Motor neuron (in vitro differentiated cells): Measurements from ENCODE around the gene KRT80. TPM values are rescaled to one million over a fixed set of nuclear protein-coding genes. Genes with fewer than 3 reads are reported as not detected.

Experiments used
- ATAC-seq, 8 experiments: fragments of 200-7000 bp; cut with Tn5 transposase; replicated peaks in 6 of 8; 2 replicates each; pipeline ENCODE4 v1.8.0; 2021; ENCODE audit warnings: mild to moderate bottlenecking in 8 of 8, moderate library complexity in 8 of 8
- H3K27ac ChIP-seq, 2 donors: fragments of 250-450 bp; sonication (Bioruptor Pico); 2 replicates each; pipeline ENCODE4 v1.9.0; 2021; ENCODE audit warnings: antibody characterized with exemption in 2 of 2, mild to moderate bottlenecking in 2 of 2, moderate library complexity in 1 of 2
- H3K4me1 ChIP-seq, 2 donors: fragments of 250-450 bp; sonication (Bioruptor Pico); replicated peaks in 1 of 2; 2 replicates each; pipeline ENCODE4 v1.6.1; 2021; ENCODE audit warnings: antibody characterized with exemption in 2 of 2, mild to moderate bottlenecking in 2 of 2, moderate library complexity in 1 of 2
- H3K4me3 ChIP-seq, 5 donors: fragments of 250-450 bp; sonication (Bioruptor Pico); 2 replicates each; pipeline ENCODE4 v1.9.0; 2021; ENCODE audit warnings: antibody characterized with exemption in 5 of 5, mild to moderate bottlenecking in 5 of 5, moderate library complexity in 4 of 5
- WGBS, 10 experiments: fragments of 450-650 bp; shearing (Covaris generic); methylation state at CpG; one replicate each; pipeline ENCODE4 v1.0.0; 2022; 5-methylcytosine and 5-hydroxymethylcytosine counted together
- in situ Hi-C, 9 experiments: fragments of 400-800 bp; cut with MboI; loops; one replicate each; pipeline ENCODE4 v1.15.0; 2021; ENCODE audit warnings: low sequenced_read_pairs in 9 of 9, low pct_unique_long_range_greater_than_20kb in 2 of 9; ENCODE audit not compliant: unreplicated experiment in 9 of 9
- total RNA-seq, 8 experiments: library from RNA; unstranded; fragments of 300-600 nt; gene quantifications; 2 replicates each; pipeline versions ENCODE4 v1.2.3 to v1.2.4, GENCODE V29; 2022

KRT80 gene
- total RNA-seq, 8 experiments from 2014 or later: 0.14 to 0.85 (median 0.26) TPM; not detected in 2

DNA sequence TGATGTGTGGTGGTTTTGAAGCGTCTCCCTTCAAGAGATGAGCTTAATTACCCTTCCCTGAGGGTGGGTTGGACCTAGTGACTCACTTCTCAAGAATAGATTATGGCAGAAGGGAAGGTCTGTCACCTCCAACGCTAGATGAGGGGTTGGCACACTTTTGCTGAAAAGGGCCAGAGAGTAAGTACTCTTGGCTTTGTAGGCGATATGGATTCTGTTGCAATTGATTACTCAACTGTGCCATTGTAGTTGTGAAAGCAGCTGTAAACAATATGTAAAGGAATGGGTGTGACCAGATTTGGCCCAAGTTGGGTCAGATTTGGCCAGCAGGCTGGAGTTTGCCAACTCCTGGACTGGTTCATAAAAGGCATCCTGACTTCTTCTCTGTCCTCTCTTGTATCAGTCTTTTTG is 59.1 kb downstream of the KRT80 start:
- WGBS, 10 experiments: 0 to 100% (median 71%) methylated on average over 1 to 3 of the region's 3 CpGs; no CpG with 5 or more reads in 4 of the 10 experiments
- Histone ChIP-seq H3K4me1 (no peaks in the 10 kb centered on the region), H3K4me3 (no peak overlapping the region), H3K27ac (no peak overlapping the region)
- ATAC-seq: peak in 2 of 8 experiments; percentile 83 to 86
- in situ Hi-C loops: loop anchor here in 1 of 9 experiments (25.0 kb wide), 1 partner anchor 855 kb away; no protein-coding TSS in a partner anchor

DNA sequence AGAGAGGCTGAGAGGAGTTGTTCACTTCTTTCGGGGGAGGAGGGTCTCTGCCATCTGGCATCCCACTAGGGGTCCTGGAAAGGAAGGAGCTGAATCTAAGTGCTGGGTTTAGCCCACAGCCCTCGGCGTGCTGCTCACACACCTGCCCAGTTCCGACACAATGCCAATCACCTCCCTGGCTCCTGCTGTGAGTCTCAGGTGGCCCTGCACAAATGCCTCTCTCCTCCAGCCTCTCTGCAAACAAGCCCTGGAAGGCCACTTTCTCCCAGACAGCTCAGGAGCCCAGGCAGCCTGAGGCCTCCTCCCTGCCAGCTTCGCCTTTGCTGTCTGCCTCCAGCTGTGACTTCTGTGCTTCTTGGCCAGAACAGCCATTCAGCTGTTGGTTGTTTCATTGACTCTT is 61.1 kb downstream of the KRT80 start:
- H3K27ac ChIP-seq: no peak overlapping the region
- in situ Hi-C loops: loop anchor here in 1 of 9 experiments (25.0 kb wide), 1 partner anchor 857 kb away; no protein-coding TSS in a partner anchor
- H3K4me3 ChIP-seq: no peak overlapping the region
- WGBS, 10 experiments: 42 to 100% (median 58%) methylated on average over 1 to 4 of the region's 5 CpGs; no CpG with 5 or more reads in 3 of the 10 experiments
- ATAC-seq: no peak
- H3K4me1 ChIP-seq: peaks cover 5 to 6% of the 10 kb centered on the region in 2 donors

DNA sequence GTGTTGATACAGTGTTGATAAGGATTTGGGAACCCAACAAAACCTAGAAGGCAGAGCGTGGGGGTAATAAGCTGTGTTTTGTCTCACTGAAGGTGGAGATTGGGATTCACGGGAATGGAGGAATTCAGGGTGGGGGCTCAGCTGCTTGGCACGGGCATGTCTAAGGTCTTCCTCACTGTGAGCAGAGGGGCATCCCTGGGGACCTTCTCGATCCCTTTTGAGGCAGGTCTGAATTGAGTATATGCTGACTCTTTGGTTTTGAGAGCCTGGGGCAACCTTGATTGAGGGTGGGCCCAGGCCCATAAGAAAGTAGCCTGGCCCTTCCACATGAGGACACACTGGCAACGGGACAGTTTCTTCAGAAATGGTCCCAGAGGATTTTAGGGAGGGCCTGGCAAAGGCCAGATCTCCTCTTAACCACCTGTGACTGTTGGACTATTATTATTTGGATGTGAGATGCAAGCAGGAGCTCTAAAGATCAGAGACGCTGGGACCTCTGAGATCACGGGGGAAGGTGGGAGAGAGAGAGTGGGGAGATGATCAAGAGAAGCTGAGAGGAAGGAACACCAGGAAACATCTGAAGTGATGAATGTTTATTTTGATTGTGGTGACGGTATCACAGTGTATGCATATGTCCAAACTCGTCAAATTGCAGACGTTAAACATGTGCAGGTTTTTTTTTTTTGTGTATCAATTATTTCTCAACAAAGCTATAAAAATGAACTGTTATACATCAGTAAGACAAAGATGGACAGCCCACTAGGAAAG is 63.9 kb downstream of the KRT80 start:
- in situ Hi-C loops: loop anchor here in 1 of 9 experiments (25.0 kb wide), 1 partner anchor 859 kb away; no protein-coding TSS in a partner anchor
- 6 to 89% (median 79%) methylated on average over 1 to 8 of the region's 10 CpGs for WGBS, 10 experiments
- Histone ChIP-seq H3K4me1 (peaks cover 7 to 12% of the 10 kb centered on the region in 2 donors), H3K27ac (no peak overlapping the region), H3K4me3 (no peak overlapping the region)
- no peak for ATAC-seq

DNA sequence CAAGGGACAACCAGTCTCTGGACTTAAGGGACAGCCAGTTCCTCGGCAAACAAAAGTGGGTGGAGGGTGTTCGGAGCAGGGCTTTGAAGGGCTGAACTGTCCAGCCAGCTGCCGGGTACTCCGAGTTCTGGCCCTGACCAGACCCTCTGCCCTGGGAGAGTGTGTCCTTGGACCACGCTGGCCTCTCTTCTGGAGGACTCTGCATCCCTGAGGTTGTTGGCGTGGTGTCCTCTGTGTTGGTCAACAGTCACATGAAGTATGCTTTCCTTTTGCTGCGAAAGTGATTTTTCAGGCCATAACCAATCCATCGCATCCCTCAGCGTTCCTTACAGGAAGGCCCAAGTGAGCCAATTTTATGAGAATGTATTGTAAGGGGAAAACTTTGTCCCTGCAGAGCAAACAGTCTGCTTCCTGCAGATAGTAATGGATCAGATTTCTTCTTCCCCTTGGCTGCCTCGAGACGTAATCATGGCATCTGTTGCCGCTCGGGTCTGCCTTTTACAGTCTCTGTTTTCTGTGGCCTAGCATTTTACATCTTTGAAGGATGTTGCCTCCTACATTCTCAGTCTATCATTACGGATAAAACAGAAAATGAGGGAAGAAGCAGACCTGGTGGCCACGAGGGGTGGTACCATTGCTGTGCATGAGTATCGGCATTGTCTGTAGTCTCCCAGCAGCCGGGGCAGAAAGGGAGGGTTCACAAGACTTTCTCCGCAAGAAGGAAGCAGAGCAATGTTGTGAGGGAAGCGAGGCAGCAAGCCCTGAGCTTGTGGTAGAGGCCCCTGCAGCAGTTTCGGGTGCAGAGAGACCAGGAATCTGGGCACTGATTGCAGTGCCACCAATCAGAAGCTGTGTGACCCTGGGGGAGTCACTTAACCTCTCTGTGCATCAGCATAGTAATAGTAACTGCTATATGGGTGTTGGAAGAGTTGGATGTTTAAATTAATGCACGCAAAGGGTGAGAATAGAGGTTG is 64.9 kb downstream of the KRT80 start:
- peaks cover 7 to 12% of the 10 kb centered on the region in 2 donors for H3K4me1 ChIP-seq
- in situ Hi-C loops: loop anchor here in 1 of 9 experiments (25.0 kb wide), 1 partner anchor 860 kb away; no protein-coding TSS in a partner anchor
- WGBS, 10 experiments: 10 to 100% (median 81%) methylated on average over 1 to 18 of the region's 21 CpGs; no CpG with 5 or more reads in 1 of the 10 experiments
- H3K4me3 ChIP-seq: no peak overlapping the region
- no peak overlapping the region for H3K27ac ChIP-seq
- no peak for ATAC-seq

DNA sequence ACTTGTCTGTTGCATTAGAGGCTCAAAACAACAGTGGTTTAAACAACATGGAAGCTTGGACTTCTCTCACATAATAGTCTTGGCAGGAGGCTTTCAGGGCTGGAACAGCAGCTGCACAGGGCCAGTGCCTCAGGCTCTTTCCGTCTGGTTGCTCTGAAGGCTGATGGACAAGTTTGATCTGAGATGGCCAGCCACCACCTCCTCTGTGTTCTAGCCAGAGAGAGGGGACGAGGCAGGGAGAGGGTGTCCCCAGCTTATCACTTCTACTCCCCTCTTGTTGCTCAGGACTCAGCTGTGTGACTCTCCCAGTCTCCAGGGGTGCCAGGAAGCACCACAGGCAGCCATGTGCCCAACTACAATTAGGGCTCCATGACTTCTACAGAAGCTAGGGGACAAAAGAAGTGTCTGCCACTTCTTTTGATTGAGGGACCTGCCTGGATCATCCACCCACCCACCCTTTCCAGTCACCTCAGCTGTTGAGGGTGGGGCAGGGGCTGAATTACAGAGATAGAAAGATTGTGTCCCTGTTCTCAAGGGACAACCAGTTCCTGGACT is 65.7 kb downstream of the KRT80 start:
- Histone ChIP-seq H3K4me1 (peaks cover 7 to 12% of the 10 kb centered on the region in 2 donors), H3K27ac (no peak overlapping the region), H3K4me3 (no peak overlapping the region)
- peak in 2 of 8 experiments; percentile 27 to 42 for ATAC-seq
- 60 to 100% (median 100%) methylated on average over 1 of the region's 2 CpGs; no CpG with 5 or more reads in 4 of the 10 experiments for WGBS, 10 experiments
- in situ Hi-C loops: loop anchor here in 1 of 9 experiments (25.0 kb wide), 1 partner anchor 861 kb away; no protein-coding TSS in a partner anchor

DNA sequence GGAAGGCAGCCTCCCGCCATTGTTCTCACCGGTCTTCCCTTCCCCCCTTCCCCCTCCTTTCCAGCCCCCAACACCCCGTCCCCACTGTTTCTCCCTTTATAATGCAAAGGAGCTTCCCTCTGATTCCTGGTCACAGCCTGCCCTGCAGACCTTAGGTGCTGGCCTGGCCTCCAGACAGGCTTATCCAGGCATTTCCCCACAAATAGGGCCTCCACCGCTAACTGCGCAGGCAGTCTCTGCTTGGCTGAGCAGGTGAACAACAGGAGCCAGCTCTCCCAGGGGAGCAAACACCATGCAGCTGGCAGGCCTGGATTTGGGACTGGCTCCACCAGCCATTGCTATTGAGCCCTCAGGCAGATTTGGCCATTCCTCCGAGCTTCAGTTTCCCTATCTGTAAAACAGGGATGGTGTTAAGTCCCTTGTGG is 66.3 kb downstream of the KRT80 start:
- 0 to 80% methylated on average over 1 of the region's 6 CpGs; no CpG with 5 or more reads in 8 of the 10 experiments for WGBS, 10 experiments
- H3K27ac ChIP-seq: no peak overlapping the region
- H3K4me3 ChIP-seq: no peak overlapping the region
- in situ Hi-C loops: loop anchor here in 1 of 9 experiments (25.0 kb wide), 1 partner anchor 862 kb away; no protein-coding TSS in a partner anchor
- peaks cover 7 to 12% of the 10 kb centered on the region in 2 donors for H3K4me1 ChIP-seq
- ATAC-seq: peak in 3 of 8 experiments; percentile 42 to 70 (median 66)

DNA sequence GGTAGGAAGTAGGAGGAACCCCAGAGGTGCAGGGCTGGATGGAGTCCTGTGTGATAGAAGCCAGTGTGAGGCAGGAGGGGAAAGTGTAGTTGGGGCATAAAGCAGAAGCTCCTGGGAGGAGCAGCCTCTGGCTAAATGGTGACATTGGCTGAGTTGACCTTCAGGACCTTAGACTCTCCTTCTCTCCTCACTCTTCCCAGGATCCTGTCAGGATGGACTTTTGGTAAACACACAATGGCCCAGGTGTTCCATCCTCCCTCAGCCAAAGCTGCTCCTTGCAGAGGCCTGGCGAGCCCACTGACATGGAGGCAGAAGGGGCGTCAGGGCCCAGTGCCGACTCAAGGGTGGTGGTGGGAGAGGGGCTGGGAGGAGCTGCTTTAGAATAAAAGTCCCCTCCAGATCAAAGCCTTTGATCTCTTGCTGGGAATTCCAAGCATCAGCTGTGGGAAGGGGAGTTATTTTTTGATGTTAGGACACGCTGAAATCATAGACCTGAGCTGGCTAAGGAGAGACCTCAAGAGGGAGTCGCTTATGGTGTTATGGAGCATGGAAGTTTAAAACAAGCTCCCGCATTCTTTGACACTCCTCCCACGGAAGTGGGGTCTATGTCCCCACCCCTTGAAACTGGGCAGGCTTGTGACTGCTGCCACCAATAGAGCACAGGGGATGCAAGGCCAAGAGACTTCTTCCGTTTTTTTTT is 68.2 kb downstream of the KRT80 start:
- 18 to 80% (median 64%) methylated on average over 1 to 6 of the region's 8 CpGs; no CpG with 5 or more reads in 4 of the 10 experiments for WGBS, 10 experiments
- in situ Hi-C loops: no loop called here
- no peak for ATAC-seq
- Histone ChIP-seq H3K4me3 (no peak overlapping the region), H3K27ac (no peak overlapping the region), H3K4me1 (peaks cover 7 to 12% of the 10 kb centered on the region in 2 donors)

DNA sequence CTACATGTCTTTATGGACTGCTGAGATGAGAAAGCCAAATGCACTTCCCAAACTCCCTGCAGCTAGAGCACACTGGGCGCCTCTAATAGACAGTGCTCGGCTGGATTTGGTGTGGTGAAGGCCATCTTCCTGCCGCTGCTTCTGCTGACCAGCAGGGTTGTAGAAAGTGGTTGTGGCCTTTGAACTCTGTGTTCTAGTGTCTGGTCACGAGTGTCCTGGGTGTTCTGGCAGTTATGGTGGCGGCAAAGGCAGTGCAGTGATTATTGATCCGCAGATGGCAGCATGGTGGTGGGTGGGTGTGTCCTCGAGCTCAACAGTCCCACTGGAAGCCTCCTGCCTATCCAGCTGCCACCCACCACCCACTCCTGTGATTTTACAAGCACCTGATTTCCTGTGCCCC is 68.9 kb downstream of the KRT80 start:
- ATAC-seq: no peak
- peaks cover 7 to 12% of the 10 kb centered on the region in 2 donors for H3K4me1 ChIP-seq
- H3K27ac ChIP-seq: no peak overlapping the region
- 64 to 100% (median 80%) methylated on average over 1 to 3 of the region's 7 CpGs; no CpG with 5 or more reads in 3 of the 10 experiments for WGBS, 10 experiments
- in situ Hi-C loops: no loop called here
- no peak overlapping the region for H3K4me3 ChIP-seq

DNA sequence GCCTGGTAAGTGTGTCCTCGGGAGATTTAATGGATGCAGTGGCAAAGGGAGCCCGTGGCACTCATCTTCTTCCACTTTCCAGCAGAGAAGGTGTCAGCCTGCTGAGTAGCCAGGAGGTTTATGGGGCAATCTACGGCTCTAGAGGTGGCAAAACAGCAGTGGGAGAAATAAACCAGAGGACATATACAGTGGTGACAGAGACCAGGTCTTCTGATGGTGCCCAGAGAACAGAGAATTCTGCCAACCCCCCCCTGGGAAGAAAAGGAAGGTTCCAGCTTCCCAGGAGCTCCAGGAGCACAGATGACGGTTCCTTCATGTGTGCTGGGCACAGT is 69.3 kb downstream of the KRT80 start:
- no peak for ATAC-seq
- 0 to 100% (median 61%) methylated on average over 1 to 3 of the region's 4 CpGs; no CpG with 5 or more reads in 3 of the 10 experiments for WGBS, 10 experiments
- Histone ChIP-seq H3K27ac (no peak overlapping the region), H3K4me1 (peaks cover 7 to 12% of the 10 kb centered on the region in 2 donors), H3K4me3 (no peak overlapping the region)
- in situ Hi-C loops: no loop called here

DNA sequence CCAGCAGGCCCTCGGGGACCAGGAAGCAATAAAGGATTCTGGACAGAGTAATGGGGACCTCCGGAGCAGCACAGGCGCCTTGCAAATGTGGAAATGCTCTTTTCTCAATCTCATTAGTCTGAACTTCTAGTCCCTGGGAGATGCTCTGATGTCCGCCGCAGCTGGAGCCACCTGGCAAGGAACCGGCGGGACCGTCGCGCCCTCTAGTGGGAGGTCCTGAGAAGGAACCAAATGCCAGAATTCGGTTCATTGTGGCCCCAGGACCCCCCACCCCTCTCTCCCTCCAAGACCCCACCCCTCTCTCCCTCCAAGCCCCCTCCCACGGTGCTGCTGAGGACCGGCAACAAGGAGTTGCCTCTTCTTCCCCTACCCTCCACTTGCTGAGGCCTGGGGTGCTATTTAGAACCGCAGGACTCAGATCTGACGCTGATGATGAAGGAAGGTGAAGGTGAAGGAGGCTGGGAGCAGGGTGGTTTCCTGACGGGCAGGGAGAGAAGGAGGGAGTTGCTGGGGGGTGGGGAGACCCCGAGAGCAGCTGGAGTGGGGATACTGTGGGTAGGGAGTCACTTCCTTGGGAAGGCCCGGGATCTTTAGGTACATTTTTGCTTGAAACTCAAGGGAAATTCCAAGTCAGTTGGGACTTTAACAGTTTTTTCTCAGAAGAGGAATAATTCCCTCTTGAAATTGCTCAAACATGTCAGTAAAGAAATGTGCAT is 69.8 kb downstream of the KRT80 start:
- Histone ChIP-seq H3K27ac (no peak overlapping the region), H3K4me1 (peaks cover 7 to 12% of the 10 kb centered on the region in 2 donors), H3K4me3 (no peak overlapping the region)
- 5 to 33% (median 13%) methylated on average over 2 to 3 of the region's 18 CpGs; no CpG with 5 or more reads in 6 of the 10 experiments for WGBS, 10 experiments
- in situ Hi-C loops: no loop called here
- peak; percentile 35 to 84 (median 70) for ATAC-seq

DNA sequence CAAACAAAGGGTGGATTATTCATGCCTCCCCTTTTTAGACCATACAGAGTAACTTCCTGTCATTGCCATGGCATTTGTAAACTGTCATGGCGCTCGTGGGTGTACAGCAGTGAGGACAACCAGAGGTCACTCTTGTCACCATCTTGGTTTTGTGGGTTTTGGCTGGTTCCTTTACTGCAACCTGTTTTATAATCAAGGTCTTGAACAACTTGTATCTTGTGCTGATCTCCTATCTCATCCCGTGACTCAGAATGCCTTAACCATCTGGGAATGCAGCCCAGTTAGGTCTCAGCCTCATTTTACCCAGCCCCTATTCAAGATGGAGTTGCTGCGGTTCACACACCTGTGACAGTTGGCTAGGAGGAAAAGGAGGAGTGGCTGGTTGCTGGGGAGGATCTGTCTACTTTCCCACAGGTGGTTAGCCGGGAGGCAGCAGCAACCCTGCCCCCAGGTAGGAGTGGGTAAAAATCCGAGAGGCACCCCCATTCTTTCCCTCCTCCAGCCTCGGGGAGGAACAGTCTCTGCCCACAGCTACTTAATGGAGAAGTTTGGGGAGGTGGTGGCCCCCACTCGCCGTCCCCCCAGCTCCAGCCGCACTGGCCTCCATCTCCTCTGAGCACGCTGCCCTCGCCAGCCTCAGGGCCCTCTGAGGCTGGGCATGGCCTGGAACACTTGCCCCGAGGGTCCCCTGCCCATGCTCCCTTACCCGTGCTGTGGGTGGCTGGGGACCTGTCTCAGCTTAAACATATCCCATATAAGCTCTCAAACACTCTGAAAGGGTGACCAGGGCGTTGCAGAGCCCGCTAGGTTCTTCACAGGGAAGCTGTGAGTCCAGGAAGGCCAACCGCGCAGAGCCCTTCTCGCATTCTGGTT is 70.6 kb downstream of the KRT80 start:
- ATAC-seq: peak in 1 of 8 experiments; percentile 54
- WGBS, 10 experiments: 40 to 100% (median 75%) methylated on average over 1 to 7 of the region's 19 CpGs
- peaks cover 7 to 11% of the 10 kb centered on the region in 2 donors for H3K4me1 ChIP-seq
- no peak overlapping the region for H3K27ac ChIP-seq
- in situ Hi-C loops: no loop called here
- no peak overlapping the region for H3K4me3 ChIP-seq
